Peyer's patch (tissue), 4 donors: Measurements from ENCODE around the gene SPAG6.

ENCODE experiments used
- CTCF ChIP-seq, 6 experiments: fragments of 450-650 bp in 4 of 6; fragments of 200-600 bp in 2 of 6; sonication (generic) in 1 of 6; IDR thresholded peaks; one replicate each; pipeline ENCODE4 v1.5.1; 2017 to 2019; ENCODE audit warnings: antibody characterized with exemption in 6 of 6, mild to moderate bottlenecking in 3 of 6, moderate library complexity in 1 of 6
- POLR2A ChIP-seq, 2 donors: fragments of 450-650 bp; IDR thresholded peaks; one replicate each; pipeline ENCODE4 v1.5.1; 2017; ENCODE audit warnings: antibody characterized with exemption in 2 of 2, mild to moderate bottlenecking in 2 of 2, moderate library complexity in 2 of 2

- no peak for TF ChIP-seq CTCF (IDR thresholded peaks at IDR 0.05)
- no peak for TF ChIP-seq POLR2A (IDR thresholded peaks at IDR 0.05)
Observed at GRCh38 chr10:22364407-22365140, 19.3 kb downstream of the SPAG6 start.
